ENCODE results near the gene TMEM256. TPM values are rescaled to one million over a fixed set of nuclear protein-coding genes. Genes with fewer than 3 reads are reported as not detected.

TMEM256 gene
- total and polyA plus RNA-seq, 2 donors, result 76.2 to 113 TPM

DNA sequence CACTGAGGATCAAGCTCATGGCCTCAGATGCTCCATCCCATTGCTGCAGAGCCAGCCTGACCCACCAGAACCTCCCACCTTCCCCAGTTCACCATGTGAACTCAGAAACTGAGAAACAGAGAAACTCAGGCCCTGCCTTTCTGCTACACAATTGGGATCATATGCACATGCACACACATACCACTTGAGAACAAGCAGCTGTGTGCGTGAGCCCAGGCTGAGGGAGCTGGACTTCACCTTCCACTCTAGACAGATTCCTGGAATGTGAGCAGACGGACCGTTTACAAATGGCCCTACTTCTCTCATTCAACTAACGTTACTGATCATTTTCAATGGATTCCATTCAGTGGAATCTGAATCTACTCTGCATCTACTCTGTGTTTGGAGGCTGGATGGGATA lies 19.8 kb upstream of the TMEM256 start:
- WGBS, result 38% methylated on average over 4 of the region's 4 CpGs
- H3K4me3 ChIP-seq (ENCODE audit: low read depth, low read length), result no peak overlapping the region
- H3K36me3 ChIP-seq (ENCODE audit: insufficient read depth), result no peaks in the 10 kb centered on the region
- H3K4me1 ChIP-seq (ENCODE audit: insufficient read depth), result no peaks in the 10 kb centered on the region
- DNase-seq (ENCODE audit: extremely low spot score), result no peak
- no peak overlapping the region for H3K27ac ChIP-seq (ENCODE audit: low read depth)

- Histone ChIP-seq H3K27ac (ENCODE audit: low read depth) (no peak overlapping the region), H3K4me1 (ENCODE audit: insufficient read depth) (no peaks in the 10 kb centered on the region), H3K36me3 (ENCODE audit: insufficient read depth) (no peaks in the 10 kb centered on the region), H3K4me3 (ENCODE audit: low read depth, low read length) (no peak overlapping the region)
- 92% methylated on average over 16 of the region's 16 CpGs for WGBS
- DNase-seq (ENCODE audit: extremely low spot score), result no peak
These were observed 17.3 kb upstream of the TMEM256 start for GRCh38 chr17:7421186-7421585.

DNA sequence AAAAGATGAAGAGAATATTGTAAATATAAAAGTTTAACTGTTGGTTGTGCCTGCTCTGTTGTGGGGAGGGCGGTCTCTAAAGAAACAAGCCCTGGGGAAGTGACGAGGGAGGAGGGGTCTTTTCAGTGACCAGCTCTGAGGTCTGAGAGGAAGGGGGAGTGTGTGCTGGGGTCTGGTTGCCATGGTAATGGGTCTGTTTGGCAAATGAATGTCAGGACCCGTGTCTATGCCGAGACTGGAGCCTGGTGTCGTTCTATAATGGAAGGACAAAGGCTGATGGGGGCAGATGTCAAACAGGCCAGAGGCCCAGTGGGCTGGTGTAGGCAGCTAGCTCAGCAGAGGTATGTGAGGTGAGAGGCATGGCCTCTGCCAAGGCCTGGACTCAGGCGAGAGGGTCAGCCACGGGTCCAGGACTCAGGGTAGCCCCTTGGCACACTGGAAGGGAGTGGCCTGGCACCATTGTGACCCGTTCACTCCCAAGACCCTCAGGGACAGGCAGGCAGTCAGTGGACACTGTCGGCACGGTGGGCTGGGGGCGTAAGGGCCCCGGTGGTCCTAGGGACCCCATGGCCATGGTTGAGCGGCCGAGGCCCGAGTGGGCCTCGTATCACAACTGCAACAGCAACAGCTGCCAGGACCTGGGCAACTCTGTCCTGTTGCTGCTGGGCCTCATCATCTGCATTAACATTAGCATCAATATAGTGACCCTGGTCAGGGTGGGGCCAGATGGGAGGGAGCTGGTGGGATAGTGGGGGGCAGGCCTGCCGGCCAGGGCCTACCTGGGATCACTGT lies 16.1 kb upstream of the TMEM256 start, which contains the start of gene SPEM1:
Gene SPEM1, plus strand, starts transcription at position 506 of the 792 bp plus-strand sequence. Its CDS starts 61 bp downstream, at position 567.
- Histone ChIP-seq H3K27ac (ENCODE audit: low read depth) (no peak within 1 kb of the TSS), H3K36me3 (ENCODE audit: insufficient read depth) (no peaks in the 10 kb centered on the region), H3K4me1 (ENCODE audit: insufficient read depth) (no peaks in the 10 kb centered on the region), H3K4me3 (ENCODE audit: low read depth, low read length) (no peak within 1 kb of the TSS)
- WGBS, result 71% methylated on average over 17 of the region's 17 CpGs
- no peak for DNase-seq (ENCODE audit: extremely low spot score)

DNA sequence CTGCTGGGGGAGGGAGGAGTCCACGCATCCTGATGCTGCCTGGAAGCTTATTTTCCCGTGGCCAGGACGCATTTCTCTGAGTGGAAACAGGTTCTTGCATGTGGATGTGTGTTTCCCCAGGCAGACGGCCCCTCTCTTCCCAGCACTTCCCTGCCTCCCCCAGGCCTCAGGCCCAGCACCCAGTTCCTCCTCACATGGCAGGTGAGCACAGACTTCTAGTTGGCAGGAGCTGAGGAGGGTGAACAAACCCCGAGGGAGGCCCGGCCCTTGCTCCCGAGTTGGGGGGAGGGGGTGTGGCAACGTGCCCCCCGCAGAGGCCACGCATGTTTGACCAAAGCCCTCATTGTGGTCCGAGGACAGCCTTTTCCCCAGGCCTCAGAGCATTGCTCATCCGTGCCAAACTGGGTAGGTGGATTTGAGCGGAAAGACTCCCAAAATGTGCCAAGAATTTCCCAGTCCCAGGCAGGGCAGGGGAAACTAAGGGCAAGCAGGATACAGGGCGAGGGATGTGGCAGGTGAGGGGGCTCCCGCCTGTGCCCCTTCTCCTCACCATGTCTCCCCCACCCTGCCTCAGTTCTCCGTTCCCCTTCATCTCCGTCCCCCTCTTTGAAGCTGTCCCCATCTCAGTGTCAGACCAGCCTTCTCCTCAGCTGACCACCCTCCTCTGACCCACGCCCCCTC lies 14.7 kb upstream of the TMEM256 start:
- no peak overlapping the region for H3K27ac ChIP-seq (ENCODE audit: low read depth)
- no peaks in the 10 kb centered on the region for H3K4me1 ChIP-seq (ENCODE audit: insufficient read depth)
- no peaks in the 10 kb centered on the region for H3K36me3 ChIP-seq (ENCODE audit: insufficient read depth)
- no peak overlapping the region for H3K4me3 ChIP-seq (ENCODE audit: low read depth, low read length)
- no peak for DNase-seq (ENCODE audit: extremely low spot score)
- 68% methylated on average over 18 of the region's 18 CpGs for WGBS

GRCh38 chr17:7417056-7417655 lies 13.3 kb upstream of the TMEM256 start:
- 94% methylated on average over 54 of the region's 54 CpGs for WGBS
- DNase-seq (ENCODE audit: extremely low spot score), result no peak
- no peaks in the 10 kb centered on the region for H3K36me3 ChIP-seq (ENCODE audit: insufficient read depth)
- no peak overlapping the region for H3K27ac ChIP-seq (ENCODE audit: low read depth)
- no peak overlapping the region for H3K4me3 ChIP-seq (ENCODE audit: low read depth, low read length)
- H3K4me1 ChIP-seq (ENCODE audit: insufficient read depth), result no peaks in the 10 kb centered on the region

GRCh38 chr17:7416323-7416722 lies 12.4 kb upstream of the TMEM256 start:
- Histone ChIP-seq H3K36me3 (ENCODE audit: insufficient read depth) (no peaks in the 10 kb centered on the region), H3K4me3 (ENCODE audit: low read depth, low read length) (no peak overlapping the region), H3K4me1 (ENCODE audit: insufficient read depth) (no peaks in the 10 kb centered on the region), H3K27ac (ENCODE audit: low read depth) (no peak overlapping the region)
- DNase-seq (ENCODE audit: extremely low spot score), result no peak
- 79% methylated on average over 6 of the region's 6 CpGs for WGBS

DNA sequence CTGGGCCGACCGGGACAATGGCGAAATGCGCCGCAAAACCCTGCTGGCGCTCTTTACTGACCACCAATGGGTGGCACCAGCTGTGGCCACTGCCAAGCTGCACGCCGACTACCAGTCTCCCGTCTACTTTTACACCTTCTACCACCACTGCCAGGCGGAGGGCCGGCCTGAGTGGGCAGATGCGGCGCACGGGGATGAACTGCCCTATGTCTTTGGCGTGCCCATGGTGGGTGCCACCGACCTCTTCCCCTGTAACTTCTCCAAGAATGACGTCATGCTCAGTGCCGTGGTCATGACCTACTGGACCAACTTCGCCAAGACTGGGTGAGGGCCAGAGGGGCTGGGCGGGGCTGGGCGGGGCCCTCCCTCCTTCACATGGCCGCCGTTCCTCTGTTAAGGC lies 11.9 kb upstream of the TMEM256 start:
- Histone ChIP-seq H3K4me3 (ENCODE audit: low read depth, low read length) (no peak overlapping the region), H3K4me1 (ENCODE audit: insufficient read depth) (no peaks in the 10 kb centered on the region), H3K36me3 (ENCODE audit: insufficient read depth) (no peaks in the 10 kb centered on the region), H3K27ac (ENCODE audit: low read depth) (no peak overlapping the region)
- DNase-seq (ENCODE audit: extremely low spot score), result no peak
- WGBS, result 87% methylated on average over 23 of the region's 23 CpGs

- no peak for DNase-seq (ENCODE audit: extremely low spot score)
- WGBS, result 86% methylated on average over 14 of the region's 14 CpGs
- Histone ChIP-seq H3K27ac (ENCODE audit: low read depth) (no peak overlapping the region), H3K36me3 (ENCODE audit: insufficient read depth) (no peaks in the 10 kb centered on the region), H3K4me1 (ENCODE audit: insufficient read depth) (no peaks in the 10 kb centered on the region), H3K4me3 (ENCODE audit: low read depth, low read length) (no peak overlapping the region)
These were observed 10.9 kb upstream of the TMEM256 start for GRCh38 chr17:7414837-7415236.

GRCh38 chr17:7413346-7413985 lies 9.6 kb upstream of the TMEM256 start:
- Histone ChIP-seq H3K36me3 (ENCODE audit: insufficient read depth) (no peaks in the 10 kb centered on the region), H3K4me3 (ENCODE audit: low read depth, low read length) (no peak overlapping the region), H3K27ac (ENCODE audit: low read depth) (no peak overlapping the region), H3K4me1 (ENCODE audit: insufficient read depth) (no peaks in the 10 kb centered on the region)
- 80% methylated on average over 6 of the region's 6 CpGs for WGBS
- no peak for DNase-seq (ENCODE audit: extremely low spot score)

GRCh38 chr17:7411427-7411750 lies 7.5 kb upstream of the TMEM256 start:
- no peak for DNase-seq (ENCODE audit: extremely low spot score)
- WGBS, result 92% methylated on average over 8 of the region's 8 CpGs
- Histone ChIP-seq H3K36me3 (ENCODE audit: insufficient read depth) (no peaks in the 10 kb centered on the region), H3K4me3 (ENCODE audit: low read depth, low read length) (no peak overlapping the region), H3K4me1 (ENCODE audit: insufficient read depth) (no peaks in the 10 kb centered on the region), H3K27ac (ENCODE audit: low read depth) (no peak overlapping the region)

DNA sequence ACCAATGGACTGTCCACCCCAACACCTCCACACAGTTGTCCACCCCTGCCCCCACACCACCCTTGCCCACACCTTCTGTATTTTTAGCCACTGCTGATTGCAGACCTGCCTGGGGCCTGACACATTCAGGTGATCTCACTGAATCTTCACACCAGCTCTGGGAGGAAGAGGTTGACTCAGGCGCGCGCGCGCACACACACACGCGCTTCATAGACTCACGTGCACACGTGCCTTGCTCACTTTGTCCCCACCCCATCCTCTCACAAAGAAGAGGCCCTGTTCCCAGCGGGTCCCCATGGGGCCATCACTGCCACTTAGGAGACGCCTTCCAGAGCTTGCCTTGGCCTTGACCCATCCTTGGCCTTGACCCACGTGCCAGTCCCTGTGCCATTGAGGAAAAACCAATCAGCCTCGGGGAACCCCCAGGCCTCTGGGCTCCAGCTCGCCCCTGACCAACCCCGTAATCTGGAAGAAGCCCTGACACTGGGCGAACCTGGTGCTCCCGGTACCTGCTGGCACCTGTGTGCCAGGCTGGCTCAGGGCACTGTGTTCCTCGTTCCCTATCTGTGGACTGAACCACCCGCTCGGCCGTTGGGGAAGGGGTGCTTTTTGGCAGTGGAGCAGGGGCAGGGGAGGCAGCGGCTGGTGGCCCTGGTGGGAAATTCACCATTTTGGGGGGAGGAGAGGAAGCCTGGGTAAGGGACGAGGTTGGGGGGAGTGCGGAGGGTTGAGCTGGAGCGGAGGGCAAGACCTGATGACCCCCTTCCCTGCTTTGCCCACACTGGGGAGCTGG lies 6.9 kb upstream of the TMEM256 start:
- no peak overlapping the region for H3K27ac ChIP-seq (ENCODE audit: low read depth)
- DNase-seq (ENCODE audit: extremely low spot score), result no peak
- H3K4me3 ChIP-seq (ENCODE audit: low read depth, low read length), result no peak overlapping the region
- no peaks in the 10 kb centered on the region for H3K4me1 ChIP-seq (ENCODE audit: insufficient read depth)
- 91% methylated on average over 25 of the region's 25 CpGs for WGBS
- H3K36me3 ChIP-seq (ENCODE audit: insufficient read depth), result no peaks in the 10 kb centered on the region

DNA sequence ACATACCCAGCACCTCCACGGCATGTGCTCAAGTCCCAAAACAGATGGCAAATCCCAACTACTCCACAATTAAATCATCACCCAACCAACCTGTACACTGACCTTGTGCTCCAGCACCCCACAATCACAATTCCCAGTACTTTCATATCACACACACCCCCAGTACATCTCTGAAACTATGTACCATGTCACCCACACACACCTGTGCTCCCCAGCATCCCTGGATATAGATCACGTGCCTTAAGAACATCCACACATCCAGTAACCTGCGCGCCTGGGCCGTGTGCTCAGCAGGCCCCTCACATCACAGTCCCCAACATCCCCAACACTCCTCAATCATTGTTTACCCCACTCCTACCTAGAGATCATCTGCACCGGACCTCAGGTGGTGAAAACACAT lies 5.8 kb upstream of the TMEM256 start:
- no peak for DNase-seq (ENCODE audit: extremely low spot score)
- no peak overlapping the region for H3K4me3 ChIP-seq (ENCODE audit: low read depth, low read length)
- no peaks in the 10 kb centered on the region for H3K36me3 ChIP-seq (ENCODE audit: insufficient read depth)
- H3K4me1 ChIP-seq (ENCODE audit: insufficient read depth), result no peaks in the 10 kb centered on the region
- WGBS, result 93% methylated on average over 6 of the region's 6 CpGs
- H3K27ac ChIP-seq (ENCODE audit: low read depth), result no peak overlapping the region

DNA sequence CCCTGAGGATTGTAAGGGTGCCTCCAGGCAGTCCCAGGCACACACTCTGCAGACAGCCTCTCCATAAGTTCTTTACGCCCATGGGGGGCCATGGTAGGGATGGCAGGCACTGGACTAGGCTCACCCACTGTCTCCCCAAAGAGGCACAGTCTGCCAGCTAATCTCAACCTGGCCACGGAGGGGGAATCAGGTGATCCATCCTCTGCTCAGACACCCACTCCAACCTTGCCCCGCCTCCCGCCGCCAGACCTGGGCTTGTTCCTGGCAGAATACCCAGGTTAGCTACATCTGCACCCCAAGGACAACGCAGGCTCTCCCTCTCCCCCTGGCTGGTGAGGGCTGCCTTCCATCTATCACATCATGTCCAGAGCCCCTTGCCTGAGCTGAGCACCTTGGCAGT lies 5.0 kb upstream of the TMEM256 start:
- Histone ChIP-seq H3K4me3 (ENCODE audit: low read depth, low read length) (no peak overlapping the region), H3K36me3 (ENCODE audit: insufficient read depth) (no peaks in the 10 kb centered on the region), H3K27ac (ENCODE audit: low read depth) (no peak overlapping the region), H3K4me1 (ENCODE audit: insufficient read depth) (no peaks in the 10 kb centered on the region)
- WGBS, result 88% methylated on average over 6 of the region's 6 CpGs
- DNase-seq (ENCODE audit: extremely low spot score), result no peak

Measured in urinary bladder (tissue), 4 donors.